NCI-H187 (cell line): ENCODE data around the gene UBASH3B.
A peak's percentile ranks its signal among the peaks of the same experiment; 100 is the strongest.

Experiments used
- DNase-seq, 2 experiments: peaks; one replicate each; lab custom pipeline; 2025; lab: John Stamatoyannopoulos, UW

Gene UBASH3B

DNA sequence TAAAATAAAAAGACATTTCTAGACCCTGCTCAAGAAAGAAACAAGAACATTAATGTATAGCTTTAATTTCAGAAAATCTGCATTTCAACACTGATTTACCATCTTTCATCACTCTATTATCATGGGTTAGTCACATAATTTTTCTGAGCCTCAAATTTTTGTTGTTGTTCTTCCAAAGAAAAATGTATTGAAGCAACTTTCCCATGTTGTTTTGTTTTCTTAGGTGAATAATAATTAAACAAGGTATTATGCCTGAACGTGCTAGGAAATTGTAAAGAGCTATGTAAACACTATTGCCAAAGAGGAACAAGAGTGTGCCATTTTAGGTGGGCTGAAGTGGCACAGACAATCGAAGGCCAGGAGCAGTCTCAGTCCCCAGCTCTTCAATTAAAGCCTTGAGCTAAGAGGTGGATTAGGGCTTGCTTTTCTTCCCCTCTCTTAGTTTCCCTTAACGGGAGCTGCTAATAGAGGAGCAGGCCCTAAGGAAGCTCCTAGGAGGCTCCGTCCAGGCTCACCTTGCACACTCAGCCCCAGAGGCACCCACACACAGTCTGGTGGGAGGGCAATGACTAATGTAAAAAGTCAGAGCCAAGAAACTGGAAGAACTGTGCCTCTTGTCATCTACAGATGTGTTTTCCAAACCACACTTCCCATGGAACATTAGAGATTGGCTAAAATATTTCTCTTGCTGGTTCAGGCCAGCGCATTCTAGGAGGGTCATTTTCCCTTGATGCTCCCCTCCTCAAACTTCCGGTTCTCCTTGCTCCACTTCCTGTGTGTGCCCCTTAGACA is 8.8 kb upstream of the UBASH3B start:
- DNase-seq = no peak

DNA sequence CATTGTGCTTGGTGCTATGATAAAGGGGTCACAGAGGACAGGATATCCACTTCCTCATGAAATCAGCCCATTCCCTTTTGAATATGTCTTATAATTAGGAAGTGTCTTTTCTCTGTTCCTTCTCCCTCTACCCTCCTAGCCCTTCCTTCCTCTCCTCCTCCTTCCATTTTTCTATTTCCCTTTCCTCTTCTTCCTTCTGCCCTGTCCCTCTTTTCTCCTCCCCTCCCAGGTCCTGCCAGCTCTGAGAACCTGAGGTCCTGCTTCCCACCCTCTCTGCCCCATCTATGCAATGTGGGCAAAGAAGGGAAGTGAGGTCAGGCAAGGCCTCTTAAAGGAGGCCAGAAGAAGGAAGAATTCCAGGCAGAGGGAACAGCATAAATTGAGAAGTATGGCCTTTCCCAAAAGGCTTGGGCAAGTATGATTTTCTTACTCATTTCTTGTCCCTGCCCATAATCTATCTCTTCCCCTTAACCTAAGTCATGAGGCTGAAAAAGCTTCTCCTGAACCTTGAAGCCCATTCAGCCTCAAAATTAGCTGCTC is 7.7 kb upstream of the UBASH3B start:
- no peak for DNase-seq

DNA sequence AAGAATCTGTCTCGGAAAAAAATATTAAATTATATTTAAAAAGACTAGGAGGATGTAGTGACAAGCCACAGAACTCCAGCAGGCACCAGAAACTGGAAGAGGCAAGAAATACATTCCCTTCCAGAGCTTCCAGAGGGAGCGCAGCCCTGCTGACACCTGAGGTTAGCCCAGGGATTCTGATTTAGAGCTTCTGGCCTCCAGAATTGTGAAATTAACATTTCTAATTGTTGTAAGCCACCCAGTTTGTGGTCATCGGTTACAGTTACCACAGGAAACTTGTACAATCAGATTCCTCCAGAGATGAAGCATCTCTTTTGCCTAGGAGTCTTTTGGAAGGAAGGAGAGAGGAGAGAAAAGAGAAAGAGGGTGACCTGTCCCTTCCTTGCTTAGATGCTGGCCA is 6.4 kb upstream of the UBASH3B start:
- no peak for DNase-seq

DNA sequence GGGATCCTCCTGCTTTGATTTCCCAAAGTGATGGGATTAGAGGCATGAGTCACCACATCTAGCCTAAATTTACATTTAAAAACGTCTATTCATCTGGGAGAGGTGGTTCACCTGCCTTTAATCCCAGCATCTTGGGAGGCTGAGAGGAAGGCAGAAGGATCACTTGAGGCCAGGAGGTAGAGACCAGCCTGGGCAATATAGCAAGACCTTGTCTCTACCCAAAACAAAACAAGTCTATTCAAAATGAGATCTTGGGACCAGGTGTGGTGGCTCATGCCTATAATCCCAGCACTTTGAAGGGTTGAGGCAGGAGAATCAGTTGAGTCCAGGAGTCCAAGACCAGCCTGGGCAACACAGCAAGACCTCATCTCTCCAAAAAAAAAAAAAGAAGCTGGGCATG is 4.9 kb upstream of the UBASH3B start:
- DNase-seq = no peak

DNA sequence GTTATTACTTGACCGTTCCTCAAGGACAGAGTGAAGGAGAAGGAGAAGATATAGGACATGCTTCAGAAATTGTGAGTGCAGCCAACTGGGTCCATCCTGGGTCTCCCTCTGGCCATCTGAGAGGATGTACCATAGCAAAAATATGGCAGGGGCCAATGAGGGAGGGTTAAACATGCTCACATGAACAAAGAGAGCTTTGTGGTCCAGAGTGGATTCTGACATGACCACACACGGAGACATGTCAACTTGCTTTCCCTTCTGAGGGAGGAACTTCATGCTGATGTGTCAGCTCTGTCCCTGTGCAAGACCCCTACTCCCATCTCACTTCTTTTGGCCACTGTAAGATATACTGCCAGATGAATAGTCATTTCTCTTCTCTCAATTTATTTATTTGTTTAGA is 3.0 kb upstream of the UBASH3B start:
- DNase-seq = no peak

DNA sequence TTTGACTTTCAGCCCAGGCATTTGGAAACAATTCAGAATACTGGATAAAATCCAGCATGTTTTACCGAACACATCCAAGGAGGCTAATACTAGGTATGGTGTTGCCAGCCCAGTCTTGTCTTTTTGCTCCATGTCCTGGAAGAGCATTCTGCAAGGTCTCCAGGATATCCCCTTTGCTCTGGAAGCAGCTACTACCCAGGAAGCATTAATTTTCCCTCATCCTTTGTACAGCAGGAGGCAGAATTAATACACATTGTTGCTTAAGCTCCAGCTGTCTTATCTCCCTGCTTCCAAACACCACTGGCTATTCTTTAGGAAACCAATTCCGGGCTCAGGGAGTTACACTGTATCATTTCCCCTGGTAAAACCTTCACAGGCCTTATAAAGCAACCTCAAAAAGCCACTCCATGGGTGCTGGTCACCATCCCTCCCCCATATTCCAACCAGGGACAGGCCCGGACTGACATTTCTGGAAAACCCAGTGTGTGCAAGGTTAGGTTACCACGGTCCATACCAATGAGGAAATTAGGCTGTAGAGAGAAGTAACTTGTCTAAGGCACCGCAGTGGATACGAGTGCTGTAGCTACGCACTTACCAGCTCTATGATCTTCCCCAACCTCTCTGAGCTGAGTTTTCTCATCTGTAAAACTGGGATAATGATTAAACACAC is 1.5 kb upstream of the UBASH3B start:
- DNase-seq = no peak

DNA sequence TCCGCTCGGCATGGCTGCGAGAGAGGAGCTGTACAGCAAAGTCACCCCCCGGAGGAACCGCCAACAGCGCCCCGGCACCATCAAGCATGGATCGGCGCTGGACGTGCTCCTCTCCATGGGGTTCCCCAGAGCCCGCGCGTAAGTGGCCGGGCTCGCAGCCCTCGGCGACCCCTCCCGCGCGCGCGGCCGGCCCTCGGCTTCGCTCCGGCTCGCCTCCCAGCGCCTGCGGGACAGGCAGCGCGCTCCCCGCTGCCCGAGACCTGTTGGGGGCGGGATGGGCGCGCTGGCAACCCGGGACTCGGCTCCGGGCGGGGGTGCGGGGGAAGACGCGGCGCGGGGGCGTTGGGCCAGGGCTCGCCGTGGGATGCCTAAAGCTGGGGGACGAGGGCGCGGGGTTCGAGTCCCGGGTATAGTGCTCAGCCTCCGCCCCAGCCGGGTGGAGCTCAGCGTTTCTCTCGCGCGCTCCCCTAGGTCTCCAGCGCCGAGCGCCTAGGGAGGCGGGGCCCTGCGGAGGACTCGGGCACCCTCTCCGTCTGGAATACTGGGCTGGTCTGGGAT is 630 bp downstream of the UBASH3B start:
- no peak for DNase-seq

DNA sequence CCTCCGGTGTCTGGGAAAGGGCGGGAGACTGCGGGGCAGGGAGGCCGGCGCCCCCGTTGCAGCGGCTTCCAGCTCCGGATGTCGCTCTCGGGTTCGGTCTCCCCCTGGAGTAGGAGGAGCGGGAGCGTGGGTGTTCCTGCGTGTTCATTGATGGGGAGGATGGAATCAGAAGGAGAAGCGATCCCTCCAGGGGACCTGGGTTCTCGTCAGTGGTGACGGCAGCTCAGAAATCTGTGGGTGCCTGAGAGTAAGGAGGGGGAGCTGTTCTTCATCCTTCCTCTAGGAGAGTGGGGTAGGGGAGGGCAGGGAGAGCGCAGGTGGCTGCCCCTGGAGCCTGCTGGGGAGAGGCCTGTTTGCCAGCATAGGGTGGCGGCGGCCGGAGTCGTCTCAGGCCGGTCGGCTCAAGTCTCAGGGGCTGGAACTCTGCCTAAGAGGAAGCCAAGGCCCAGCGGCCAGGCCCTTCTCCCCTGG is 1.1 kb downstream of the UBASH3B start:
- no peak for DNase-seq

DNA sequence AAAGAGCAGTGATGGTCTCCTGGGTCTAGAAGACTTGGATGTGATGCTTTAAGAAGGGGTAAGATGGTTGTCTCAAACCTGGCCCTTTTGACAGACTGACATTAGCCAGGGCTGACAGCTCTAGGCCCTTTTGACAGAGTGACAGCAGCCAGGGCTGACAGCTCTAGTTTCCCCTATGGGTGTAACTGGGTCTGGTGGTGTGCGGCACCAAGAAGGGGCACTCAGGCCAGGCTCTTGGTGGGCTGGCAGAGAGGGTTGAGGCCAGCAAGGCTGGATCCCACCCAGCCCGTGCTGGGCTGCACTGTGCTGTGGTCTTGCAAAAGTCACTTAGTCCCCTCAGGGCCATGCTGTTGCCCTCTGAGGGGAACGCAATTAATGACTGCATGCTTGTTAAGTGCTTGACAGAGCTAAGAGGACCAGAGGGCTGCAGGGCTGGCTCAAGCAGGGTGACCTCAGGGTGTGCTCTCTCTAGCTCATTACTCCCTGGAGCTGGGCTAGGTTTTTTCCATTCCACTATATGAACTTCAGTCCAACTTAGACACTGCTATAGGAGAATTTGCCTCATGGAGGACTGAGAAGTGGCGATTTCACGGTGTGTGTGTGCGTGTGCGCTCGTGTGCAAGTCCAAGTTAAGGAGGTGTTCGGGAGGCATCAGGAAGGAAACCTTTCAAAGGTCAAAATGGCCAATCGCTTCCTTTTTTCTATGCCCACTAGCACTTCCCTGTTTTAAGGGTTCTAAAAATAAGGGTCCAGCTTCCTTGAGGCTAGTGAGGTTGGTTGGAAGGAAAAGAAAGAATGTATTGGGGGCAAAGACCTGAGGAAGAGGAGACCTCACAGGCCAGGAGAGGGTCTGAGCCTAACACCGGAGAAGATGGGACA is 4.4 kb downstream of the UBASH3B start:
- no peak for DNase-seq

DNA sequence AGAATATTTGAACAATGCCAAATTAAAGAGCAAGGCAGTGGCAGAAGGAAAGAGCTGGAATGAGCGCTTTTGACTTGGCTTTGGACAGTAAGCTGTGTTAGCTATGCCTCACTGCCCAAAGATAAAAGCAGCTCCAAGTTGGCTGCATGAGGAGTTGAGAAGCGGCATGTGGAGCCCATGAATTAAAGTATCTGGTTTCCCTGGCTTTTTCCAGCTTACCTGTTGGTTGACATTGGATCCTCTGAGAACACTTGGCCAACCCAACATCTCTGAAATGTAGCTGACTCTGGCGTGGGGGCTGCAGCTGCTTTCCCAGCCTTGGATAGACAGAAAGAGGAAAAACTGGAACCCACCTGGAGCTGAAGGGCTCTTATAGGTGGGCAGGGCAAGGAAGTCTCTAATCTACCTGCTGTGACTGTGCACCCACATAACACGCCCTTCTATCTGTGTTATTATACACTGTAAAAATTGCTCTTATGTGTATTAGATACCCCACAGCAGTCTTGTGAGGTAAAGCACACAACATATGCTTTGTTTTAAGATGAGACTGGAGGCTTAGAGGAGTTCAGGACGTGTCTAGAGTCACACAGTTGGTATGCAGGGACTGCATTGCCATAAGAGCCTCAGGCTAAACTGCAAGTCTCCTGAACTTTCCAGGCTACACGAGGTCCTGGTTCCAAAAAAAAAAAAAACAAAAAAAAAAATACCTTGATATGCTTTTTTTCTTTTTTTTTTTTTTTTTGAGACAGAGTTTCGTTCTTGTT is 5.8 kb downstream of the UBASH3B start:
- DNase-seq = peak; percentile 78 to 82

DNA sequence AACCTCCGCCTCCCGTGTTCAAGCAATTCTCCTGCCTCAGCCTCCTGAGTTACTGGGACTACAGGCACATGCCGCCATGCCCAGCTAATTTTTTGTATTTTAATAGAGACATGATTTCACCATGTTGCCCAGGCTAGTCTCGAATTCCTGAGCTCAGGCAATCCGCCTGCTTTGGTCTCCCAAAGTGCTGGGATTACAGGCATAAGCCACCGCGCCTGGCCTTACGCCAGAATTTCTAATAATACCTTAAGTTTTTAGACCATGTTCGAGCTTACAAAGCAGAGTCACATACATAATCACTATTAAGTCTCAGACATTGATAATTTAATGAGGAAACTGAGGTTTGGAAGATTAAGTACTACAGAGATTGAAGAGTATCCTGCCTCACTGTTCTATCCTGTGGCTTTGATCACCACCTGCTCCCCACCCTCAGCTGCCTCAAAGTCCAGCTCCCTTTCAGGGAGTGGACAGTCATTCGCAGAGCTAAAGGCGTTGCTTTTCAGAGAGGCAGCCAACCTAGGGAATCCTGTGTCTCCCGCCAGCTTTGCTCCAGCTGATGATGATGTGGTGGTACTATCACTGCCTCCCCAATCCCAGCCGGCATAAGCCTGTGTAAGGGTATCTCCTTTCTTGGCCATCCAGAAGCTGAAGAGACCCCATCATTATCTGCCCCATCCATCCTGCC is 7.7 kb downstream of the UBASH3B start:
- no peak for DNase-seq

DNA sequence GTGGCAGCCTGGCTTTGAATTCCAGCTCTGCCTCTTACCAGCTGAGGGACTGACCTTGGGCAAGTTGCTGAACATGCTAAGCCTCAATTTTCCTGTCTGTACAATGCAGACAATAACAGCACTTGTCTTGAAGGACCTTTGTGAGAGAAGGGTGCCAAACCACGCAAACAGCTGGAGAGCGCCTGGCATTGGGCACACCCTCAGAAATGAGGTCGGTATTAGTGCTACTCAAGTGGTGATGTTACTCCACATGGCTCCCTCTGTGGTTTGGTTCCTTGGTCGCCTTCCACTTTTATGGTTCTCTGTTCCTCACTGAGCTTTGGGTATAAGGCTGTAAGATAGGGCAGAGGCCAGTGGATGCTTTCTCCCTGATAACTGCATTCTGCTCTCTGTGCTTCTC is 8.2 kb downstream of the UBASH3B start:
- peak in 1 of 2 experiments; percentile 16 for DNase-seq

DNA sequence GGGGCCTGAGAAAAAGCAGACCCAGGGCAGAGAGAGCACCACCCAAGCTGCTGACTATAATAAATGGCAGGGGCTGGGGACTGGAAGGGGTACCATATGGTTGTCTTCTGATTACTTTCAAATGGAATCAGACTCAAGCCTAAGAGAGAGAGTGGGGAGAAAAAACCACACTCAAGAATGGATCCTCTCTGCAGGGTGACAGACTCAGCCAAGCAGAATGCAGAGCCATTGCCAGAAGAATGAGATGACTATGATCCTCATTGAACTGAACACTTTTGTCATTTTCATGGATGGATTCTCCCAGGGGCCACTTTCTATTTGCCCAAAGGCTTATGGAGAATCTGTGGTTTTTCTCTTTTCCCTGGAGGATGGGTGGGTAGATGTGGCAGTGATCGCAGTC is 8.7 kb downstream of the UBASH3B start:
- no peak for DNase-seq

DNA sequence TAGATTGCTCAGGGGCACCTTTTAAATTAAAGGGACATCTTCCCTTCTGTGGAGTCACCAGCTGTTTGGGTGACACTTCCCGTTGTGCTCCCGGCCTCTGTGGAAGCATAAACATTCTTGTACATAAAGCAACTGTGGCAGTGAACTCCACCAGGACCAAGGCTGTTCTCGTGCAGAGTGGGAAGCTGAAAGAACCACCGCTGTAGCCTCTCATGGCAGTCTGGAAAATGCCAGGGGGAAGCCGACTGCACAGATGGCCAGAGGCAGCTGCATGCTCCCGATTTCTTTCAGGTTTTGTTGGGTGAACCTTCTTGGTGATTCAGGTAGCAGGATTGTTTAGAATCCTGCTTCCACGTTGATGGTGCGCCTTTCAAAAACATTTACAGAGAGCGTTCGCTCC is 10.3 kb downstream of the UBASH3B start:
- DNase-seq = no peak

DNA sequence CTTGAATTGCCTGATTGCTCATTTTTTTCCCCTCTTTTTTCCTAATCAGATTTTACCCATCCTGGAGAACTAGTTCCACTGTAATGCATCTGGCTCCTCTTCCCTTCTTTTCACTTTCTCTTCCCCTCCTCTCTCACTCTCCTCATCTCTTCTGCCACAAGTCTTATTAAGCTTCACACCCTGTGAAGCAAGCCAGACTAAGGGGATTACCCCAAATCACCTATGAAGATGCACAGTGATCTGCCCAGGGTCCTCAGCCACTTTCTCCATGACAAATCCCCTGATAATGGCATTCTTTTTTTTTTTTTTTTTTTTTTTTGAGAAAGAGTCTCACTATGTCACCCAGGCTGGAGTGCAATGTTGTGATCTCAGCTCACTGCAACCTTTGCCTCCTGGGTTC is 11.2 kb downstream of the UBASH3B start:
- DNase-seq = no peak

DNA sequence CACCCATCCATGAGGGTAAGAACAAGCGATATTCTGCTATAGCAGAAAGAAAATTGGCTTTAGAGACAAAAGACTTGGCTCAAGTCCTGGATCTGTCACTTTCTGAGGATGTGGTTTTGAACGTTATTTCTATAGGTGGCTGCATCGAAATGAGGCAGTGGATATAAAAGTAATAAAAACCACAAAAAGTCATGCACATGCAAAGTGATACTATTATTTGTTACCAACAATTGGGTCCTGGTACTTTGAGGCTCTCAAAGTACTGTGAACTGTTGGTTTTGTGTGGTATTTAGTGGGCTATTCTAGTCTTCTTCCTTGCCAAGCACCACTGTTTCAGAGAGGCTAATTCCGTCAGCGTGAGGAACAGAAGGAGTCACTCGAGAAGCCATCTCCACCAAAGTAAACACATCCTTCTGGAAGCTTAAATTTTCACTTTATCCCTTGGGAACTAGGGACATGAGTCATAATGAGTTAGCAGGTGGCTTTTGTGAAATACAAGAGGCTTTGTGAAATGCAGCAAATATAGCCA is 13.1 kb downstream of the UBASH3B start:
- peak; percentile 69 to 80 for DNase-seq

DNA sequence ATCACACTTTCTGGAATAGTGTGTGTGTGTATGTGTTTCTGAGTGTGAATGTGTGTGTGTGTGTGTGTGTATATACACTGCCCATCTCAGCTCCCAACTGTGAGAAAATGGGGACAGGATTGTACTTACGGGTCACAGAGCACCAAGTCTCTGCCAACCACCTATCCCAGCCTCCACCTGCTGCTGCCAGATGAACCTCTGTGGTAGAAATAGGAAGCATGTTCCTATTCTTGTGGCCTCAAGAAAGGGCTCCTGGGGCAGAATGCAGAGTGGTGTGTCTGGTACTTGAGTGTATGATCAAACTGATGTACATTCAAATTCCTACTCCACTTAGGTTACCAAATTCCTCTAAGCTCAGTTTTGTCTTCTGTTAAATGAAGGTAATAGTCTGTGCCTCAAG is 14.6 kb downstream of the UBASH3B start:
- no peak for DNase-seq

DNA sequence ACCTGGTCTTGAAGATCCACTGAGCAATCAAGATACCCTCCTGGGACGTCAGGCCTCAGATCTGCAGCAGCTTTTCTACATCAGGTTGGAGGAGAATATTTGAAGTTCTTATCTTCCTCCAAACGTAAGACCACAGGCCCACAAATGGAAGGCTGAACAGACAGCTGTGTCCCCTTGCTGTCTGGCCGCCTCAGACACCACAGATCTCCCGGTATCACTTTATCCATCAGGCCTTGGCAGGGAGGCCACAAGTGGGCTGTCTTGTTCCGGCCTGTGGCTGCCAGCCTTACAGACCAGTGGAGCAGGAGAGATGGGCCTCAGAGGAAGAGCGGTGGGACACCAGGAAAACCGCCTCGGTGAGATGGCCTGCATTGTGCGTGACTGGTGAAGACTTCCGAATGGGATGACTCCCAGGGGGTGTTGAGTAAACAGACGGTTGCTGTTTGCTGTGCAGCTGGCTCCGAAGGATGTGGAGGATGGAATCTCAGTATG is 15.9 kb downstream of the UBASH3B start:
- DNase-seq = no peak

DNA sequence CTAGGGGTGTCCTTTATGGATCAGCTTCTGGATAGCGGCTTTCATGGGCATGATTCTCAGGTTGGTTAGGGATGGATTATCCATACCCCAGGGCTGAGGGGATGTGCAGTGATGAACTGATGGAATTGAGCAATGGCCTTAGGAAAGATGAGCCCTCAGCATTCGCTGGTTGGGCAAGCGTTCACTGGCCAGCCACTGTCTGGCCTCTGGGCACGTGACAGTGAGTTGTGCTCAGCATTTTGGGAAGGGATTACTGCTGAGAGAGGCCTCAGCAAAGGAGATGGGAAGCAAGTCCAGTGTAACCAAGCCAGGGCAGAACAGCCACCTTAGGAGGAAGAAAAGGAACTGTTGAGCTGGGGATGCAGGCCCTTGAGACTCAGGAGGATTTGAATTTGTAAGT is 17.4 kb downstream of the UBASH3B start:
- DNase-seq = no peak

DNA sequence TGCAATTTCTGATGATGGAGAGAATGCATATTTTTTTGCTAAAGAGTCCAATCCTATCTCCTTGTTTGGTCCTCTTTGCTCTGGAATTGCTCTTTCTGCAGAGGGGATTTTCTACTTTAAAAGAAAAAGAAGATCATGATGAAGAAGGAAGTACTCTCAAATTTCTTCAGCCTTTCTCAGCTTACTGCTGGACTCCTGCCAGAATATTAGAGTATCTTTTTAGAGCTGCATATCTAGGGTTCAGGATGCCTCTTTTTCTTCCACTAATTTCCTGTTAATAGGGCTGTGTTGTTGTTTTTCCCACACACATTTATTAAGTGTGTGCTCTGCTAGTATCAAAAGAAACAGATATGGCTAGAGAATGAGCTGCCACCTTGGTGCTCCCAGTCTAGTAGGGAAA is 18.2 kb downstream of the UBASH3B start:
- no peak for DNase-seq
